GM23248 (cell line): Measurements from ENCODE around the gene IKBIP. TPM values are rescaled to one million over a fixed set of nuclear protein-coding genes. Genes with fewer than 3 reads are reported as not detected.

ENCODE experiments used
- DNase-seq: peaks from one replicate; pipeline ENCODE4 v3.0.0-alpha.2; 2015
- H2AFZ ChIP-seq: fragments of 200-600 bp; sonication (generic); 2 replicates; pipeline ENCODE4 v1.6.1; 2016; ENCODE audit warnings: antibody characterized with exemption
- H3F3A ChIP-seq: fragments of 200-600 bp; sonication (generic); 2 replicates; pipeline ENCODE4 v1.6.1; 2016; ENCODE audit warnings: mild to moderate bottlenecking, antibody characterized with exemption, mixed run types; ENCODE audit not compliant: insufficient read depth
- H3K27ac ChIP-seq: fragments of 200-600 bp; sonication (generic); 2 replicates; pipeline ENCODE4 v1.5.1; 2016; ENCODE audit warnings: mild to moderate bottlenecking
- H3K27me3 ChIP-seq: fragments of 200-600 bp; sonication (generic); replicated peaks from 2 replicates; pipeline ENCODE4 v1.6.1; 2016; ENCODE audit warnings: mild to moderate bottlenecking; ENCODE audit not compliant: insufficient read depth
- H3K36me3 ChIP-seq: fragments of 200-600 bp; sonication (generic); 2 replicates; pipeline ENCODE4 v1.6.1; 2016; ENCODE audit warnings: low read depth, mild to moderate bottlenecking
- H3K4me1 ChIP-seq: fragments of 200-600 bp; sonication (generic); 2 replicates; pipeline ENCODE4 v1.6.1; 2016; ENCODE audit warnings: mild to moderate bottlenecking; ENCODE audit not compliant: insufficient read depth
- H3K4me2 ChIP-seq: fragments of 200-600 bp; sonication (generic); one replicate; pipeline ENCODE4 v1.6.1; 2016; ENCODE audit warnings: mild to moderate bottlenecking; ENCODE audit not compliant: unreplicated experiment
- H3K4me3 ChIP-seq: fragments of 200-600 bp; sonication (generic); 2 replicates; pipeline ENCODE4 v1.5.1; 2016; ENCODE audit warnings: mild to moderate bottlenecking
- H3K79me2 ChIP-seq: fragments of 200-600 bp; sonication (generic); 2 replicates; pipeline ENCODE4 v1.6.1; 2016; ENCODE audit warnings: mild to moderate bottlenecking; ENCODE audit not compliant: insufficient read depth
- H3K9ac ChIP-seq: fragments of 200-600 bp; sonication (generic); 2 replicates; pipeline ENCODE4 v1.6.1; 2016; ENCODE audit warnings: mild to moderate bottlenecking
- H3K9me2 ChIP-seq: fragments of 200-600 bp; sonication (generic); 2 replicates; pipeline ENCODE4 v1.6.1; 2016; ENCODE audit warnings: mixed run types, mild to moderate bottlenecking, moderate library complexity; ENCODE audit not compliant: insufficient read depth
- H3K9me3 ChIP-seq: fragments of 200-600 bp; sonication (generic); one replicate; pipeline ENCODE4 v1.6.1; 2017; ENCODE audit warnings: low read depth
- H4K20me1 ChIP-seq: fragments of 200-600 bp; sonication (generic); 2 replicates; pipeline ENCODE4 v1.6.0; 2016; ENCODE audit not compliant: insufficient read depth
- EZH2 ChIP-seq: fragments of 200-600 bp; sonication (generic); IDR thresholded peaks from 2 replicates; pipeline ENCODE4 v1.6.1; 2018; ENCODE audit warnings: antibody characterized with exemption, mild to moderate bottlenecking; ENCODE audit not compliant: insufficient read depth, poor library complexity, severe bottlenecking
- EZH2phosphoT487 ChIP-seq: fragments of 200-600 bp; sonication (generic); IDR thresholded peaks from 2 replicates; pipeline ENCODE4 v1.6.1; 2018; ENCODE audit warnings: antibody characterized with exemption, moderate library complexity, mild to moderate bottlenecking, low read depth; ENCODE audit not compliant: insufficient read depth
- WGBS, 2 experiments: methylation state at CpG; one replicate each; pipeline ENCODE4 v1.1.6; 2015 to 2017; ENCODE audit warnings: low lambda C conversion rate in 2 of 2, low coverage in 1 of 2; ENCODE audit errors: missing lambda C conversion rate in 2 of 2; 5-methylcytosine and 5-hydroxymethylcytosine counted together
- in situ Hi-C: fragments of 300-500 bp; cut with MboI; formaldehyde crosslinking; loops from 2 replicates; pipeline ENCODE4 v1.15.0; 2020
- polyA plus RNA-seq: library from polyadenylated mRNA; unstranded; fragments of >200 nt; fragmentation: Nextera tagmentation; extraction: Ambion mirVana; gene quantifications from 2 replicates; pipeline ENCODE4 v1.2.1, GENCODE V29; 2016
- total RNA-seq: library from RNA; depleted of rRNA; stranded (reverse); fragments of >200 nt; shearing (Covaris generic); gene quantifications from 2 replicates; pipeline ENCODE4 v1.2.3, GENCODE V29; 2014

The IKBIP gene
- total and polyA plus RNA-seq, 2 experiments from 2014 or later, result 122 to 125 TPM

- H3K4me3 ChIP-seq, result no peak overlapping the region
- no peaks in the 10 kb centered on the region for H3K27me3 ChIP-seq
- no peaks in the 10 kb centered on the region for H3K9me2 ChIP-seq
- in situ Hi-C loops, result no loop called here
- H3K4me2 ChIP-seq, result no peak overlapping the region
- peaks cover 5% of the 10 kb centered on the region; the same call in 1 of the 2 replicates for H3K79me2 ChIP-seq
- DNase-seq, result no peak
- no peak overlapping the region for H3K9ac ChIP-seq
- peaks cover 30% of the 10 kb centered on the region for H3K36me3 ChIP-seq
- H3K9me3 ChIP-seq, result no peaks in the 10 kb centered on the region
- TF ChIP-seq EZH2phosphoT487 (no peak), EZH2 (no peak)
- H2AFZ ChIP-seq, result no peak overlapping the region
- H3K27ac ChIP-seq, result no peak overlapping the region
- H3F3A ChIP-seq, result peaks cover 7% of the 10 kb centered on the region; the same call in 1 of the 2 replicates
- 97 to 98% methylated on average over 7 of the region's 7 CpGs for WGBS, 2 experiments
- H3K4me1 ChIP-seq, result peaks cover 8% of the 10 kb centered on the region; the same call in 1 of the 2 replicates
- no peaks in the 10 kb centered on the region for H4K20me1 ChIP-seq
These were observed 26.9 kb upstream of the IKBIP start for GRCh38 chr12:98671459-98671858.

- no peak overlapping the region for H2AFZ ChIP-seq
- H3K4me2 ChIP-seq, result no peak overlapping the region
- H3K36me3 ChIP-seq, result peaks cover 39% of the 10 kb centered on the region
- no peak overlapping the region for H3K4me3 ChIP-seq
- peaks cover 8% of the 10 kb centered on the region; the same call in 1 of the 2 replicates for H3K4me1 ChIP-seq
- no peak for DNase-seq
- no peak overlapping the region for H3K27ac ChIP-seq
- WGBS, 2 experiments, result 96 to 98% methylated on average over 3 of the region's 3 CpGs
- TF ChIP-seq EZH2phosphoT487 (no peak), EZH2 (no peak)
- peaks cover 7% of the 10 kb centered on the region; the same call in 1 of the 2 replicates for H3F3A ChIP-seq
- no peaks in the 10 kb centered on the region for H3K9me2 ChIP-seq
- no peaks in the 10 kb centered on the region for H4K20me1 ChIP-seq
- no peaks in the 10 kb centered on the region for H3K9me3 ChIP-seq
- no peak overlapping the region for H3K9ac ChIP-seq
- H3K27me3 ChIP-seq, result no peaks in the 10 kb centered on the region
- in situ Hi-C loops, result no loop called here
- peaks cover 5% of the 10 kb centered on the region; the same call in 1 of the 2 replicates for H3K79me2 ChIP-seq
These were observed 25.2 kb upstream of the IKBIP start for GRCh38 chr12:98669751-98670150.

- H2AFZ ChIP-seq, result no peak overlapping the region
- H3K36me3 ChIP-seq, result peaks cover 49% of the 10 kb centered on the region
- H3K4me2 ChIP-seq, result no peak overlapping the region
- H3K4me1 ChIP-seq, result no peaks in the 10 kb centered on the region
- no peak overlapping the region for H3K27ac ChIP-seq
- no peak for DNase-seq
- TF ChIP-seq EZH2phosphoT487, result no peak
- TF ChIP-seq EZH2, result no peak
- peaks cover 27% of the 10 kb centered on the region; the same call in 1 of the 2 replicates for H3K79me2 ChIP-seq
- in situ Hi-C loops, result no loop called here
- H3K4me3 ChIP-seq, result no peak overlapping the region
- H3F3A ChIP-seq, result no peaks in the 10 kb centered on the region
- H3K9me2 ChIP-seq, result no peaks in the 10 kb centered on the region
- no peaks in the 10 kb centered on the region for H3K9me3 ChIP-seq
- no peaks in the 10 kb centered on the region for H3K27me3 ChIP-seq
- no peak overlapping the region for H3K9ac ChIP-seq
- H4K20me1 ChIP-seq, result no peaks in the 10 kb centered on the region
These were observed 15.9 kb upstream of the IKBIP start for GRCh38 chr12:98660521-98660920.

- Histone ChIP-seq H3K36me3 (peaks cover 27% of the 10 kb centered on the region), H2AFZ (no peak overlapping the region), H3K9ac (no peak overlapping the region), H3K27me3 (no peaks in the 10 kb centered on the region), H3K9me2 (no peaks in the 10 kb centered on the region), H3K27ac (no peak overlapping the region), H3K4me1 (no peaks in the 10 kb centered on the region), H3K9me3 (no peaks in the 10 kb centered on the region), H4K20me1 (no peaks in the 10 kb centered on the region), H3K4me3 (no peak overlapping the region), H3K4me2 (no peak overlapping the region), H3F3A (no peaks in the 10 kb centered on the region), H3K79me2 (peaks cover 55% of the 10 kb centered on the region)
- in situ Hi-C loops, result no loop called here
- WGBS, 2 experiments, result 97 to 98% methylated on average over 6 of the region's 6 CpGs
- peak; percentile 26 for DNase-seq
- TF ChIP-seq EZH2phosphoT487 (no peak), EZH2 (no peak)
These were observed 11.9 kb upstream of the IKBIP start for GRCh38 chr12:98656289-98657101.
